Measurements from ENCODE around the gene IFT122. TPM values are rescaled to one million over a fixed set of nuclear protein-coding genes. Genes with fewer than 3 reads are reported as not detected.

Gene IFT122
- total and polyA plus RNA-seq, 2 experiments from 2014 or later, result 10.2 to 38.8 TPM

GRCh38 chr3:129554356-129555152 is 114.5 kb downstream of the IFT122 start (continued):
- TF ChIP-seq CTCF (conservative IDR thresholded peaks at IDR 0.05; ENCODE audit: low read depth in 2 of 2) (no peak), ZNF114 (CRISPR knock-in tag; IDR thresholded peaks at IDR 0.05) (no peak), REST (IDR thresholded peaks at IDR 0.05; ENCODE audit: unreplicated experiment) (no peak), CREB1 (CRISPR knock-in tag; IDR thresholded peaks at IDR 0.05; ENCODE audit: low read depth) (no peak), POLR2AphosphoS5 (IDR thresholded peaks at IDR 0.05; ENCODE audit: low read depth) (no peak)

GRCh38 chr3:129555153-129555550 is 115.1 kb downstream of the IFT122 start:
- Histone ChIP-seq H4K20me1 (replicated peaks; ENCODE audit: insufficient read depth) (no peaks in the 10 kb centered on the region), H3K4me1 (ENCODE audit: insufficient read depth) (peaks cover 10% of the 10 kb centered on the region; the same call in 1 of the 2 replicates), H3K36me3 (ENCODE audit: insufficient read depth) (no peaks in the 10 kb centered on the region), H3F3A (replicated peaks; ENCODE audit: low read depth) (no peaks in the 10 kb centered on the region), H3K27ac (ENCODE audit: low read depth) (no peak overlapping the region), H3K27me3 (ENCODE audit: insufficient read depth) (no peaks in the 10 kb centered on the region), H3K4me2 (no peak overlapping the region), H3K4me3 (no peak overlapping the region), H3K9me2 (ENCODE audit: insufficient read depth) (no peaks in the 10 kb centered on the region), H3K79me2 (replicated peaks; ENCODE audit: insufficient read depth) (no peaks in the 10 kb centered on the region), H2AFZ (no peak overlapping the region)
- ATAC-seq, result no peak
- peaks cover 41% of the 10 kb centered on the region for H3K4me1 Mint-ChIP-seq
- no peak for DNase-seq (ENCODE audit: low spot score)
- H3K9me3 Mint-ChIP-seq, result no peaks in the 10 kb centered on the region
- no peak overlapping the region for H3K27ac Mint-ChIP-seq
- H3K27me3 Mint-ChIP-seq (ENCODE audit: insufficient read depth, low read depth, poor library complexity), result peaks cover 14% of the 10 kb centered on the region
- no peak overlapping the region for H3K4me3 Mint-ChIP-seq
- H3K36me3 Mint-ChIP-seq (ENCODE audit: low read depth), result no peaks in the 10 kb centered on the region
- no peak for TF ChIP-seq ZNF462 (CRISPR knock-in tag; IDR thresholded peaks at IDR 0.05)
- TF ChIP-seq EZH2 (IDR thresholded peaks at IDR 0.05; ENCODE audit: low read depth, unreplicated experiment), result no peak
- no peak for TF ChIP-seq ETS1 (IDR thresholded peaks at IDR 0.05)
- no peak for TF ChIP-seq JUNB (IDR thresholded peaks at IDR 0.05; ENCODE audit: unreplicated experiment)
- TF ChIP-seq POLR2AphosphoS5 (IDR thresholded peaks at IDR 0.05; ENCODE audit: low read depth), result no peak
